GM23338 (cell line): Measurements from ENCODE around the gene GAS1. TPM values are rescaled to one million over a fixed set of nuclear protein-coding genes. Genes with fewer than 3 reads are reported as not detected.

Experiments
- ATAC-seq: fragments of 200-7000 bp; cut with Tn5 transposase; 3 replicates; pipeline ENCODE4 v1.9.1; 2020
- DNase-seq: peaks from one replicate; pipeline ENCODE4 v3.0.0-alpha.2; 2015; ENCODE audit warnings: low spot score
- H2AFZ ChIP-seq: fragments of 200-600 bp; sonication (generic); 2 replicates; pipeline ENCODE4 v1.8.0; 2016; ENCODE audit warnings: antibody characterized with exemption, mild to moderate bottlenecking, moderate library complexity
- H3F3A ChIP-seq: fragments of 200-600 bp; sonication (generic); replicated peaks from 2 replicates; pipeline ENCODE4 v1.8.0; 2017; ENCODE audit warnings: antibody characterized with exemption, mixed run types, low read depth
- H3K27ac ChIP-seq: fragments of 200-600 bp; sonication (generic); 2 replicates; pipeline ENCODE4 v1.6.1; 2016; ENCODE audit warnings: low read depth
- H3K27me3 ChIP-seq: fragments of 200-600 bp; sonication (generic); 2 replicates; pipeline ENCODE4 v1.8.0; 2016; ENCODE audit warnings: mild to moderate bottlenecking, mixed run types, moderate library complexity; ENCODE audit not compliant: insufficient read depth
- H3K36me3 ChIP-seq: fragments of 200-600 bp; sonication (generic); 2 replicates; pipeline ENCODE4 v1.8.0; 2016; ENCODE audit warnings: mild to moderate bottlenecking; ENCODE audit not compliant: insufficient read depth
- H3K4me1 ChIP-seq: fragments of 200-600 bp; sonication (generic); 2 replicates; pipeline ENCODE4 v1.8.0; 2016; ENCODE audit warnings: mild to moderate bottlenecking, moderate library complexity; ENCODE audit not compliant: insufficient read depth
- H3K4me2 ChIP-seq: fragments of 200-600 bp; sonication (generic); 2 replicates; pipeline ENCODE4 v1.7.1; 2017; ENCODE audit warnings: mixed run types
- H3K4me3 ChIP-seq: fragments of 200-600 bp; sonication (generic); 2 replicates; pipeline ENCODE4 v1.6.1; 2016; ENCODE audit warnings: mixed run types
- H3K79me2 ChIP-seq: fragments of 200-600 bp; sonication (generic); replicated peaks from 2 replicates; pipeline ENCODE4 v1.8.0; 2017; ENCODE audit warnings: mild to moderate bottlenecking; ENCODE audit not compliant: insufficient read depth
- H3K9me2 ChIP-seq: fragments of 200-600 bp; sonication (generic); 2 replicates; pipeline ENCODE4 v1.8.0; 2017; ENCODE audit not compliant: insufficient read depth
- H4K20me1 ChIP-seq: fragments of 200-600 bp; sonication (generic); replicated peaks from 2 replicates; pipeline ENCODE4 v1.8.0; 2017; ENCODE audit warnings: mild to moderate bottlenecking; ENCODE audit not compliant: insufficient read depth
- H3K27ac Mint-ChIP-seq: 2 replicates; pipeline ENCODE4 v1.8.0; 2020; ENCODE audit warnings: inconsistent platforms, mild to moderate bottlenecking, moderate library complexity, mixed read lengths
- H3K27me3 Mint-ChIP-seq: 3 replicates; pipeline ENCODE4 v1.8.0; 2022; ENCODE audit warnings: low read depth, mild to moderate bottlenecking, moderate library complexity, mixed read lengths, inconsistent platforms; ENCODE audit not compliant: insufficient read depth, poor library complexity
- H3K36me3 Mint-ChIP-seq: 3 replicates; pipeline ENCODE4 v1.8.0; 2021; ENCODE audit warnings: low read depth, mild to moderate bottlenecking, inconsistent platforms, moderate library complexity, mixed read lengths
- H3K4me1 Mint-ChIP-seq: 3 replicates; pipeline ENCODE4 v1.8.0; 2020; ENCODE audit warnings: mild to moderate bottlenecking, inconsistent platforms, mixed read lengths
- H3K4me3 Mint-ChIP-seq: 3 replicates; pipeline ENCODE4 v1.8.0; 2021; ENCODE audit warnings: moderate library complexity, mild to moderate bottlenecking, inconsistent platforms, mixed read lengths
- H3K9me3 Mint-ChIP-seq: 3 replicates; pipeline ENCODE4 v1.8.0; 2020; ENCODE audit warnings: moderate library complexity, mild to moderate bottlenecking, inconsistent platforms, mixed read lengths
- CREB1 ChIP-seq: fragments of 250-450 bp; sonication (Bioruptor Pico); IDR thresholded peaks from 2 replicates; pipeline ENCODE4 v1.5.0; 2020; ENCODE audit warnings: low read depth, mild to moderate bottlenecking, moderate library complexity
- CTCF ChIP-seq, 2 experiments: fragments of 200-600 bp in 1 of 2; sonication (generic) in 1 of 2; conservative IDR thresholded peaks; 2 replicates each; pipeline versions ENCODE4 v1.5.1 to v1.6.1; 2016 to 2017; ENCODE audit warnings: antibody characterized with exemption in 2 of 2, low read depth in 2 of 2, mild to moderate bottlenecking in 2 of 2, moderate library complexity in 1 of 2
- ETS1 ChIP-seq: IDR thresholded peaks from 2 replicates; pipeline ENCODE4 v1.6.1; 2016; ENCODE audit warnings: antibody characterized with exemption
- EZH2 ChIP-seq: fragments of 200-600 bp; sonication (generic); IDR thresholded peaks from one replicate; pipeline ENCODE4 v1.8.0; 2017; ENCODE audit warnings: antibody characterized with exemption, mild to moderate bottlenecking, low read depth; ENCODE audit not compliant: unreplicated experiment
- EZH2phosphoT487 ChIP-seq: fragments of 200-600 bp; sonication (generic); IDR thresholded peaks from one replicate; pipeline ENCODE4 v1.8.1; 2018; ENCODE audit warnings: antibody characterized with exemption; ENCODE audit not compliant: unreplicated experiment
- JUNB ChIP-seq: IDR thresholded peaks from one replicate; pipeline ENCODE4 v1.6.1; 2016; ENCODE audit warnings: antibody characterized with exemption; ENCODE audit not compliant: unreplicated experiment
- NANOG ChIP-seq: IDR thresholded peaks from 2 replicates; pipeline ENCODE4 v1.6.1; 2016; ENCODE audit warnings: antibody characterized with exemption, borderline replicate concordance
- POLR2AphosphoS5 ChIP-seq: IDR thresholded peaks from 2 replicates; pipeline ENCODE4 v1.6.1; 2016; ENCODE audit warnings: antibody characterized with exemption, low read depth
- REST ChIP-seq: IDR thresholded peaks from one replicate; pipeline ENCODE4 v1.6.1; 2018; ENCODE audit warnings: antibody characterized with exemption; ENCODE audit not compliant: unreplicated experiment
- ZNF114 ChIP-seq: fragments of 250-450 bp; sonication (Bioruptor Pico); IDR thresholded peaks from 2 replicates; pipeline ENCODE4 v1.5.0; 2020; ENCODE audit warnings: mild to moderate bottlenecking, moderate library complexity
- ZNF331 ChIP-seq: fragments of 250-450 bp; sonication (Bioruptor Pico); IDR thresholded peaks from 2 replicates; pipeline ENCODE4 v1.5.0; 2020; ENCODE audit warnings: low read depth, mild to moderate bottlenecking, moderate library complexity
- polyA plus RNA-seq: library from polyadenylated mRNA; unstranded; fragments of >200 nt; fragmentation: Nextera tagmentation; extraction: Ambion mirVana; gene quantifications from 2 replicates; pipeline ENCODE4 v1.2.1, GENCODE V29; 2016
- total RNA-seq: library from RNA; depleted of rRNA; stranded (reverse); fragments of >200 nt; shearing (Covaris generic); gene quantifications from 2 replicates; pipeline ENCODE4 v1.2.3, GENCODE V29; 2014

GAS1 gene
- total and polyA plus RNA-seq, 2 experiments from 2014 or later: 1.4 to 7.7 TPM

- H3K4me1 ChIP-seq: 0 out of 2 replicates have a peak, but pooled peaks cover 8% of the 10 kb centered on the region
- no peak overlapping the region for H3K27ac ChIP-seq
- H3K79me2 ChIP-seq: no peaks in the 10 kb centered on the region
- H3F3A ChIP-seq: no peaks in the 10 kb centered on the region
- H2AFZ ChIP-seq: no peak overlapping the region
- Mint-ChIP-seq H3K27ac (no peak overlapping the region), H3K4me1 (peaks cover 6% of the 10 kb centered on the region; the same call in 2 of the 3 replicates), H3K9me3 (no peaks in the 10 kb centered on the region), H3K36me3 (no peaks in the 10 kb centered on the region), H3K4me3 (no peak overlapping the region), H3K27me3 (peaks cover 2% of the 10 kb centered on the region)
- no peaks in the 10 kb centered on the region for H4K20me1 ChIP-seq
- no peak overlapping the region for H3K4me3 ChIP-seq
- no peaks in the 10 kb centered on the region for H3K36me3 ChIP-seq
- peaks cover 5% of the 10 kb centered on the region; the same call in 1 of the 2 replicates for H3K9me2 ChIP-seq
- TF ChIP-seq JUNB (no peak), ETS1 (no peak), NANOG (no peak), POLR2AphosphoS5 (no peak), CTCF (conservative IDR thresholded peaks at IDR 0.05; ENCODE audit: low read depth in 2 of 2) (no peak), EZH2 (no peak), EZH2phosphoT487 (no peak), CREB1 (CRISPR knock-in tag) (no peak), ZNF114 (CRISPR knock-in tag) (no peak), ZNF331 (CRISPR knock-in tag) (no peak)
- DNase-seq (no peak), ATAC-seq (no peak)
- H3K4me2 ChIP-seq: no peak overlapping the region
- H3K27me3 ChIP-seq: no peaks in the 10 kb centered on the region
These were observed 33.5 kb upstream of the GAS1 start for GRCh38 chr9:86980802-86981201.

GRCh38 chr9:86979657-86980056 is 32.4 kb upstream of the GAS1 start:
- Histone ChIP-seq H3K27me3 (no peaks in the 10 kb centered on the region), H4K20me1 (no peaks in the 10 kb centered on the region), H3K4me1 (0 out of 2 replicates have a peak, but pooled peaks cover 8% of the 10 kb centered on the region), H3K4me2 (no peak overlapping the region), H3K4me3 (no peak overlapping the region), H3K27ac (no peak overlapping the region), H2AFZ (no peak overlapping the region), H3K36me3 (no peaks in the 10 kb centered on the region), H3K9me2 (peaks cover 5% of the 10 kb centered on the region), H3K79me2 (no peaks in the 10 kb centered on the region), H3F3A (no peaks in the 10 kb centered on the region)
- Mint-ChIP-seq H3K9me3 (no peaks in the 10 kb centered on the region), H3K27ac (no peak overlapping the region), H3K36me3 (no peaks in the 10 kb centered on the region), H3K4me1 (peaks cover 6% of the 10 kb centered on the region; the same call in 2 of the 3 replicates), H3K4me3 (no peak overlapping the region), H3K27me3 (peaks cover 2% of the 10 kb centered on the region)
- ATAC-seq (no peak), DNase-seq (no peak)
- TF ChIP-seq REST: no peak
- TF ChIP-seq CTCF (conservative IDR thresholded peaks at IDR 0.05; ENCODE audit: low read depth in 2 of 2): no peak
